NCI-H1417 (cell line): Measurements from ENCODE around the gene SEMA4G.

Source experiments
- DNase-seq, 3 experiments: peaks; one replicate each; lab custom pipeline; 2025; lab: John Stamatoyannopoulos, UW

The SEMA4G gene, protein sequence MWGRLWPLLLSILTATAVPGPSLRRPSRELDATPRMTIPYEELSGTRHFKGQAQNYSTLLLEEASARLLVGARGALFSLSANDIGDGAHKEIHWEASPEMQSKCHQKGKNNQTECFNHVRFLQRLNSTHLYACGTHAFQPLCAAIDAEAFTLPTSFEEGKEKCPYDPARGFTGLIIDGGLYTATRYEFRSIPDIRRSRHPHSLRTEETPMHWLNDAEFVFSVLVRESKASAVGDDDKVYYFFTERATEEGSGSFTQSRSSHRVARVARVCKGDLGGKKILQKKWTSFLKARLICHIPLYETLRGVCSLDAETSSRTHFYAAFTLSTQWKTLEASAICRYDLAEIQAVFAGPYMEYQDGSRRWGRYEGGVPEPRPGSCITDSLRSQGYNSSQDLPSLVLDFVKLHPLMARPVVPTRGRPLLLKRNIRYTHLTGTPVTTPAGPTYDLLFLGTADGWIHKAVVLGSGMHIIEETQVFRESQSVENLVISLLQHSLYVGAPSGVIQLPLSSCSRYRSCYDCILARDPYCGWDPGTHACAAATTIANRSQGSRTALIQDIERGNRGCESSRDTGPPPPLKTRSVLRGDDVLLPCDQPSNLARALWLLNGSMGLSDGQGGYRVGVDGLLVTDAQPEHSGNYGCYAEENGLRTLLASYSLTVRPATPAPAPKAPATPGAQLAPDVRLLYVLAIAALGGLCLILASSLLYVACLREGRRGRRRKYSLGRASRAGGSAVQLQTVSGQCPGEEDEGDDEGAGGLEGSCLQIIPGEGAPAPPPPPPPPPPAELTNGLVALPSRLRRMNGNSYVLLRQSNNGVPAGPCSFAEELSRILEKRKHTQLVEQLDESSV

DNA sequence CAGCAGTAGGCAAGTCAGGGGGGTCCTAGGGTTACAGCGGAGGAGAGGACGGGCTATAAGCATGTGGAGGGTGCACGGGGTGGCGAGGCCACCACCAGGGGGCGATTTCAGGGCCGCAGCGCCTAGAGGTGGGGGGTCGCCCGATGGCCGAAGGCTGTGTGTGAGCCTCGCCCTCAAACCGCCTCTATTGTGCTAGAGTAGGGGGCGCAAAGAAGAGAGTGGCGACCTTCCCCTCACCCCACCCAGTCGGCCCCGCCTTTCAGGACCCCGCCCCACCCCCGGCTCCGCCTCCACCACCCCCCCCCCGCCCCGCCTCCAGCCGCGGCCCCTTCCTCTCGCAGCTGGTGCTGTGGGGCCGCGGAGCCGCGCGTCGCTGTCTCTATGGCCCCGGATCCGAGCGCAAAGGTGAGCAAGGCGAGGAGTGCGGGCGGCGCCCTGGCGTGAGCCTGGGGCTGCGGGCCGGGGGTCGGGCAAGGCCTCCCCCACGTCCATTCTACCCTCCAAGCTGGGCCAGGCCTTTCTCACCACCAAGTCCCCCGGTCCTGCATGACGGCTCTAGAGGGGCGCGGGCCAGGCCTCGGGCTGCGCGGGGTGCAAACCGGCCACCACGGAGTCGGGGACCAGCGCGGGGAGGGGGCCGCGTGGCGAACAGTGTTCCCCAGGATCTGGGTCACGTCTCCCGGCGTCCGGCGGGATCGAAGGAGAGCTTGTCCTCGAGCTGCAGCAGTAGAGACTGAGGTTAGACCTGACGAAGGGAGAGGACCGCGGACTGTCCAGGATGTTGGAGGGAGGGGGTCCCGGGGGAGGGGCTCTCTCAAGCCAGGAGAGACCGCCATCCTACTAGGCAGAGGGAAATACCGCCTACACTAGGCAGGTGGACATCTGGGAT lies at the start of gene SEMA4G:
SEMA4G (plus strand) TSS at position 318 of the 889 bp plus-strand sequence. CDS start 3,409 bp downstream, outside the sequence.
- peak; percentile 7 to 63 (median 50) for DNase-seq

GRCh38 chr10:100923580-100923979 lies 45.7 kb upstream of the SEMA4G start:
- DNase-seq = no peak

DNA sequence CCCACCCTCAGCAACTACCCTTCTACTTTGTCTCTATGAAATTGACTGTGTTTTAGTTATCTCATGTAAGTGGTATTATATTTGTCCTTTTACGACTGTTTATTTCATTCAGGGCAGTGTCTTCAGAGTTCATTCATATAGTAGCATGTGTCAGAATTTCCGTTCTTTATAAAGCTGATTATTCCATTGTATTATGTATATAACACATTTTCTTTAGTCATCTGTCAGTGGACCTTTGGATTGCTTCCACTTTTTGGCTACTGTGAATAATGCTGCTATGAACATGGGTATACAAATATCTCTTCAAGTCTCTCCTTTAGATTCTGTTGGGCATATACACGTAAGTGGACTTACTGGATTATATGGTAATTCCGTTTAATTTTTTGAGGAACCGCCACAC lies 42.0 kb upstream of the SEMA4G start:
- DNase-seq = no peak

- no peak for DNase-seq
These were observed 41.3 kb upstream of the SEMA4G start for GRCh38 chr10:100928039-100928438.

- no peak for DNase-seq
These were observed 38.9 kb upstream of the SEMA4G start for GRCh38 chr10:100930368-100930767.

- DNase-seq = peak in 1 of 3 experiments; percentile 1
These were observed 35.1 kb upstream of the SEMA4G start for GRCh38 chr10:100934084-100934659.

- DNase-seq = no peak
These were observed 29.4 kb upstream of the SEMA4G start for GRCh38 chr10:100939763-100940344.

DNA sequence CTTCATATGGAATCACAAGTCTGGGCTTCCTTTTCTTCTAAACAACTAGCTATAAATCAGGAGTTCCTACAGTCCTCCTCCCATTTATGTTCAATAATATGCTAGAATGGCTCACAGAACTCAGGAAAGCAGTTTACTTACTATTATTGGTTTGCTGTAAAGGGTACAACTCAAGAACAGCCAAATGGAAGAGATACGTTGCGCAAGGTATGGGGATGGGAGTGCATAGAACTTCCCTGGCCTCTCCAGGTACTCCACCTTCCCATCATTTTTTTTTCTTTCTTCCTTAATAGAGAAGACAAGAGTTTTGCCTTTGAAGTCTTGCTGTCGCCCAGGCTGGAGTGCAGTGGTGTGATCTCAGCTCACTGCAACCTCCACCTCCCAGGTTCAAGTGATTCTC lies 27.1 kb upstream of the SEMA4G start:
- no peak for DNase-seq

DNA sequence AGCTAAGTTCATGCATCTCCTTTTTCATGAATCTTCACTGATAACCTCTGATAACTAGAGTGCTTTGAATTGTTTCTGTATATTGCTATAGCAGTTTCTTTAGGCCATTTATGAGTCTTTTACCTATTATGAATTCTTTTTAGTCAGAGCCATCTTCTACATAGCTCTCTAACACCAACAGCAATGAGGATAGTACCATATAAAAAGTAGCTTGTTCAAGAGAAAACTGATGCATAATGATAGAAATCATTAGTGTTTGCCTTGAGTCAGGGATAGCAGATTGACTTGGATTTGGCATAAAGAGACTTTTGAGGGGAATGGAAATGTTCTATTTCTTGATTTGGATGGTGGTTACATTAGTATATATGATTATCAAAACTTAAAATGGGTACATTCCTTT lies 25.8 kb upstream of the SEMA4G start:
- DNase-seq = no peak

- no peak for DNase-seq
These were observed 23.6 kb upstream of the SEMA4G start for GRCh38 chr10:100945754-100946153.

DNA sequence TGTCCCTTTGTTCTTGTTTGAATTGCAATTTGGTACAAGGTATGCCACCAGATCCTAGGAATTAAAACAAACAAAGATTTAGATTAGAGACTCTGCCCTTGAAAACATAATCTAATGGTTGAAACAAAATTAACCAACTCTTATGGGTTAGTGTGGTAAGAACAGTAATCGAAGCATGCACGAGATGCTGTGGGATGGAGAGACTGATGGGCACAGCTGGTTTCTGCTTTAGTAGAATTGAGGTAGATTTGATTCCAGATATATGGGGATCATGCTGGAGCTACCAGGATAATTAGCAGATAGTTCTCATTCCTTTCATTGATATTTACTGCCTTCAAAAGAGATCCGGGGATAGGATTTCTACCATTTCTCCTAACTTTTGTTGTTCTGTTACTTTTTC lies 20.4 kb upstream of the SEMA4G start:
- no peak for DNase-seq

DNA sequence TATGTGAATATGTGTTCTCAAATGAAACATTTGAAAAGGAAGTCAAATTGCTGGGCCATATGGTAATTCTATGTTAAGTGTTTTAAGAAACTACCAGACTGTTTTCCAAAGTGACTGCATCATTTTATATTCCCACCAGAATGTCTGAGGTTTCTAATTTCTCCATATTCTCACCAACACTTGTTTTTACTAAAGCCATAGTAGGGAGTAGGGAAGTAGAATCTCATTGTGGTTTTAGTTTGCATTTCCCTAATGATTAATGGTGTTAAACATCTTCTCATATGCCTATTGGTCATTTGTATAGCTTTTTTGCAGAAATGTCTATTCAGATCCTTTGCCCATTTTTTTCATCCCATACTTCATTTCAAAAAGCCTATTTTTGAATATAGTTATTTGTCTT lies 9.1 kb upstream of the SEMA4G start:
- DNase-seq = no peak

DNA sequence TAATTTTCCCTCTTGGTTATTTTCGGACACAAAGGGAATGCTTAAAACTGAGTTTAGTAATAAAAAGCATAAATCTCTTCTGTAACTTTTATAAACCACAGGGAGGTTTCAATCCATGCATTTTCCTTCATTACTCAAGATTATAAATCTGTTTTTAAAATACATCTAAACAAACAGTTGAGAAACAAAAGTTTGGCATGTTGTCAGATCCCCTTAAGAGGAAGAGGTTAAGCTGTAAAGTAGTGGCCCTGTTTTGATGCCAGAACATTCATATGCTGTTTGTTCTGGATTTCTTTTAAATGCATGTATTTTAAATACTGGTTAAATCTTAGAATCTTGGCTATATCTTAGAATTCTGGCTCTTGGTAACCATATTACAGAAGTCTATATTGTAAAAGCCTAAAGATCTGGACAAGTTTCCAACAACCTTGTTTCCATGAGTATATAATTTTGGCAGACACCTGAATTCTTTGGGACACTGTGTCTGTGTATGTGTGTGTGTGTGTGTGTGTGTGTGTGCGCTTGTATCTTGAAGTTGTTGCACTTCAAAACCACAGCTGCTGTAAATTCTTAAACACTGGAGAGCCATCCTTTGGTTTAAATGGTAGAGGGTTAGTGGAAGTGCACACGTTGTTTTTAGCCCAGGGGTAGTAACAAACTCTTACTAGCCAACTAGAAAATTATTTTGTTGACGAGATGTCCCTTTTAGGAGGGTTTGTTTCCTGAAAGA lies 6.8 kb upstream of the SEMA4G start:
- no peak for DNase-seq

DNA sequence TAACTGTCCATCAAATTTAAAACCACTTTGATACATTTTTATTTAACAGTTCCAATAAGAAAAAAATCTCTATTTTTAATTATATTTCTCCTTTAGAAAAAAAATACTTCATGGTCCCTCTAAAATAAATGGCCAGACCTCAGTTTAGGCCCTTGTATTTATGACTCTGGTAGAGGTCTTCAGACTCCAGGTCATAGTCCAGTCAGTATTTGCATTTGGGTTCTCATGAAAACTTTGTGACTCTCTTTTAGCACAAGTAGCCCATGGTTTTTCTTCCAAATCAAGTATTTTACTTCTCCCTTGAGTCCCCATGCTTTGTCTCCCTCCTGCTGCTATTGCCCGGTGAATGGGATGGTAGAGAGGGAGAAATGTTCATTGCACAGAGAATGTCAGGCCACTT lies 5.5 kb upstream of the SEMA4G start:
- DNase-seq = no peak

GRCh38 chr10:100965820-100966219 lies 3.5 kb upstream of the SEMA4G start:
- no peak for DNase-seq

DNA sequence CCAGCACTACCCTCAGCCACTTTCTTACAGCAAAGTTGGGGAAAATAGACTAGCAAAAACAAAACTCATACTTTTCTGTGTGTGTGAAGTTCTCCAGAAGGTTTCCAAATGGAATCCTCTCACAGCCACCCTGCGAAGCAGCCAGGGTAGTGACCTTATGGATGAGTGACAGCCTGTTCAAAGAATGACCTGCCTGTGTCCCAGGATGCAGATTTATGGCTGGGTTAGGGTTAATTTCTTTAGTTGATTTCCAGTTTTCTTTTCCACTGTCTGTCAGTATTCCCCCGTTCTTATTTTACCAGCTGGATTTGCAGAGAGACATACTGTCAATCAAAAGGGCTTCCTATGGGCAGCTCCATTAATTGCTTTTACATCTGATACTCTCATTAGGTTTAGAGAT lies 2.4 kb upstream of the SEMA4G start:
- no peak for DNase-seq

GRCh38 chr10:100967332-100967731 lies 2.0 kb upstream of the SEMA4G start:
- no peak for DNase-seq

DNA sequence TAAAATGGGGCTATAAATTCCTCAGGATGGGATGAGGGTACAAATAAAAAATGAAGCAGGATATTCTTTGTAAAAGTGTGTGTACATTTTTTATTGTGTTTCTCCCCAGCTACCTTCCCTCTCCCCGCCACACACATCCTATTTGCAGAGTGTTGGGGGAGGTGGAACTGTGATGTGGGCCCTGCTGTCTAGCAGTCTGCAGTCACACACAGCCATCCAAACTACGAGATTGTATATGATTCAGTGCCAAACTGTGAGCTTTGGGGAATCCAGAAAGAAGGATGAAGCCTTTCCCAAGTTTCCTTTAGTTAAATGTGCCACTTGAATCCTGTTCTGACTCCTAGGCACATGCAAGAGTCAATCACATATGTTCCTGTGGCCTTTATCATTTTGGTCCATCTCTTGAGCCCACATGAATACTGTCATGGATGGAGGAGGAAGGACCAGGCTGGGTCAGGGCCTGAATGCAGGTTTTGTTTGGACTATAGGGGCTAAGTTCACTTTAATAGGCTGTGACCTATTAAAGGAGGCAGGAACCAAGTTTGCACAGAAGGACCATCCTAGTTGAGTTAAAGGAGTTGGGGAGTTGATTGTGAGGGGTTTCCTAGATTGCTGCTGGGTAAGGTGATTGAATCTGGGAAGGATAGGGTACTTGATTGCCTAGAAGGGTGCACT lies 1.1 kb upstream of the SEMA4G start:
- peak in 1 of 3 experiments; percentile 4 for DNase-seq

DNA sequence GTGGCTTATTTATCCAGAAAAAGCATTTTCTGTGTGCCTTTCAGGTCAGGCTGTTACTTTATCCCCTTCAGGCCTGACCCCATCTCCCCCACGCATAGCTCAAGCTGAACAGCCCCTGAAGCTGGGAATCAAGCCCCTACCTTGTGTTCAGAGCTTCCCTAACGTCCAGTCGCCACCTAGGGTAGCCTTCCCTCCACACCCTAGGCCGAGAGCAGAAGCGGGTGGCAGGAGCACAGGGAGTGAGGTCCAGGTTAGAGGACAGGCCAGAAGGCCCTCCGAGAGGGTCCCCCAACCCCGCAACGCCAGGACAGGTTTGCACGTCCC lies 479 bp upstream of the SEMA4G start:
- no peak for DNase-seq
